Measurements from ENCODE around the gene ZNF385B.

- TF ChIP-seq POLR2A (IDR thresholded peaks at IDR 0.05; ENCODE audit: low read depth, low read length) (no peak), TAF1 (IDR thresholded peaks at IDR 0.05; ENCODE audit: borderline replicate concordance, low read depth, low read length) (no peak)
These were observed 325.2 kb downstream of the ZNF385B start for GRCh38 chr2:179536185-179536584.
